Right lobe of liver (tissue), 6 donors: ENCODE data around the gene PTPRN2. TPM values are rescaled to one million over a fixed set of nuclear protein-coding genes. Genes with fewer than 3 reads are reported as not detected.

ENCODE experiments used
- ATAC-seq, 4 donors: fragments of 200-7000 bp; cut with Tn5 transposase; one replicate each; pipeline ENCODE4 v1.9.1; 2020; ENCODE audit warnings: mild to moderate bottlenecking in 4 of 4, moderate library complexity in 4 of 4
- DNase-seq, 3 donors: peaks; one replicate each; pipeline ENCODE4 v3.0.0-alpha.2; 2020
- H3K27ac ChIP-seq, 3 donors: fragments of 200-600 bp; one replicate each; pipeline ENCODE4 v1.8.0; 2022
- H3K27me3 ChIP-seq, 2 donors: fragments of 200-600 bp; one replicate each; pipeline ENCODE4 v1.8.0; 2022
- H3K36me3 ChIP-seq, 4 donors: fragments of 200-600 bp; sonication (generic) in 1 of 4; one replicate each; pipeline versions ENCODE4 v1.5.1 to v1.8.0; 2017 to 2022; ENCODE audit warnings: control low read depth in 1 of 4
- H3K4me1 ChIP-seq, 4 donors: fragments of 200-600 bp; sonication (generic) in 1 of 4; one replicate each; pipeline versions ENCODE4 v1.5.1 to v1.8.0; 2017 to 2022; ENCODE audit warnings: control low read depth in 1 of 4
- H3K4me3 ChIP-seq, 3 donors: fragments of 200-600 bp; one replicate each; pipeline ENCODE4 v1.8.0; 2022
- H3K9me3 ChIP-seq, 4 donors: fragments of 200-600 bp; sonication (generic) in 1 of 4; one replicate each; pipeline versions ENCODE4 v1.5.1 to v1.8.0; 2017 to 2022; ENCODE audit warnings: control low read depth in 1 of 4
- CTCF ChIP-seq, 4 donors: fragments of 200-600 bp in 3 of 4; fragments of 450-650 bp in 1 of 4; IDR thresholded peaks; one replicate each; pipeline versions ENCODE4 v1.5.1 to v1.8.0; 2016 to 2022; ENCODE audit warnings: antibody characterized with exemption in 4 of 4, mild to moderate bottlenecking in 2 of 4
- POLR2A ChIP-seq: fragments of 450-650 bp; IDR thresholded peaks from one replicate; pipeline ENCODE4 v1.6.1; 2017; ENCODE audit warnings: antibody characterized with exemption, mild to moderate bottlenecking
- WGBS: methylation state at CpG from one replicate; pipeline ENCODE4 v1.1.6; 2018; ENCODE audit warnings: low coverage, low lambda C conversion rate; ENCODE audit not compliant: insufficient coverage; ENCODE audit errors: missing lambda C conversion rate; 5-methylcytosine and 5-hydroxymethylcytosine counted together
- intact Hi-C, 2 donors: fragments of 100-400 bp; cut with DNase I; formaldehyde crosslinking; loops; one replicate each; pipeline versions ENCODE4 v1.11.2 to v1.14.1; 2022
- total RNA-seq, 6 experiments: library from RNA; depleted of rRNA in 2 of 6; stranded (reverse); fragments of >200 nt in 2 of 6; fragmentation: NEBNext Ultra II Directional in 3 of 6; extraction: Animal tissue kit (Norgen Biotek cat#: 25700) in 3 of 6; gene quantifications; one replicate each; pipeline versions ENCODE4 v1.1.0 to v1.2.4, GENCODE V29; 2016 to 2023
- donor health status: DM: no; HTN: yes; CAD: no.
- donor health status: DM: no; HTN: no; CAD: no.
- donor health status: DM: no; HTN: no; CAD: no.
- donor health status: DM: no; HTN: yes; CAD: no.
- donor health status: DM: no; HTN: yes; CAD: no.

PTPRN2 gene
- total RNA-seq, 6 experiments from 2014 or later, result 0.15 to 0.87 (median 0.67) TPM

DNA sequence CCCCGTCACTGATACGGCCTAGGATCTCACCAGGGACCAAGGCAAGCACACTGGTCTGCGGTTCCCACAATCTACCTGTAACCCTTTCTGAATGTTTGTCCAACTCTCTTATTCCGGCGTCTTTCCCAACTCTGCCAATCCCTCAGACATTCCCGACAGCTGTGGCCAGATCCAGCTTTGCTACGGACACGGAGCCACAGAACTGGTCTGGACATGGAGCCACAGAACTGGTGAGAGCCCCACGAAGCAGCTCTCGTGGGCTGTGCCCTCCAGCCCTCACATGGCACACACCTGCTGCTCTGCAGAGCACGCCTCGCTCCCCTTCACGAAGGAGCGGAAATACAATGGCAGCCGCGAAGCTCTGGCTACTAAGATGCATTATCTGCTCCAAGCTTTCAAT is 874.0 kb downstream of the PTPRN2 start:
- intact Hi-C loops, result no loop called here
- TF ChIP-seq POLR2A (no peak), CTCF (IDR thresholded peaks at IDR 0.05) (no peak)
- 93% methylated on average over 6 of the region's 16 CpGs for WGBS
- Histone ChIP-seq H3K4me3 (no peak overlapping the region), H3K27ac (no peak overlapping the region), H3K27me3 (no peaks in the 10 kb centered on the region), H3K36me3 (no peaks in the 10 kb centered on the region), H3K9me3 (no peaks in the 10 kb centered on the region), H3K4me1 (no peaks in the 10 kb centered on the region)
- DNase-seq (no peak), ATAC-seq (no peak)

DNA sequence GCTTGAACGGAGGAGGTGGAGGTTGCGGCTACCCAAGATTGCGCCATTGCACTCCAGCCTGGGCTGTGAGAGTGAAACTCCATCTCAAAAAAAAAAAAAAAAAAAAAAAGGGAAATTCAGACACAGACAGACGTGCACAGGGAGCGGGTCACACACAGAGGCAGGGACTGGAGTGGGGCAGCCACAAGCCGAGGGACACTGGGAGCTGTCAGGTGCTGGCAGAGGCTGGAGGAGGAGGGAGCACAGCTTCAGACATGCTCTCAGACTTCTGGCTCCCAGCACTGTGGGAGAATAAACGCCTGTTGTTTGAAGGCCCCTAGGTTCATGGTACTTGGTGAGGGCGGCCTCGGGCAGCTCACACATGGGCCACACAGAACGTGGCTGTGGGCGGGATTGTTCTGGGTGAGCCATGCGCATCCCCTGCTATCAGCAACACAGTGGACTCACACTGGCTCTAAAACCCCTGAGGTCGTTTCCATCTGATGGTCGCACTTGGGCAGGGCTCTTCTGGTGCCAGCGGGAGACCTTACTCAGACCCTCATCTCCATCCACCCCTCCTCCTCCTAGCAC is 874.9 kb downstream of the PTPRN2 start:
- no peak overlapping the region for H3K27ac ChIP-seq
- ATAC-seq (no peak), DNase-seq (no peak)
- H3K27me3 ChIP-seq, result no peaks in the 10 kb centered on the region
- no peak overlapping the region for H3K4me3 ChIP-seq
- intact Hi-C loops, result no loop called here
- 71% methylated on average over 9 of the region's 15 CpGs for WGBS
- no peaks in the 10 kb centered on the region for H3K36me3 ChIP-seq
- TF ChIP-seq CTCF (IDR thresholded peaks at IDR 0.05), result no peak
- no peaks in the 10 kb centered on the region for H3K4me1 ChIP-seq
- H3K9me3 ChIP-seq, result no peaks in the 10 kb centered on the region

DNA sequence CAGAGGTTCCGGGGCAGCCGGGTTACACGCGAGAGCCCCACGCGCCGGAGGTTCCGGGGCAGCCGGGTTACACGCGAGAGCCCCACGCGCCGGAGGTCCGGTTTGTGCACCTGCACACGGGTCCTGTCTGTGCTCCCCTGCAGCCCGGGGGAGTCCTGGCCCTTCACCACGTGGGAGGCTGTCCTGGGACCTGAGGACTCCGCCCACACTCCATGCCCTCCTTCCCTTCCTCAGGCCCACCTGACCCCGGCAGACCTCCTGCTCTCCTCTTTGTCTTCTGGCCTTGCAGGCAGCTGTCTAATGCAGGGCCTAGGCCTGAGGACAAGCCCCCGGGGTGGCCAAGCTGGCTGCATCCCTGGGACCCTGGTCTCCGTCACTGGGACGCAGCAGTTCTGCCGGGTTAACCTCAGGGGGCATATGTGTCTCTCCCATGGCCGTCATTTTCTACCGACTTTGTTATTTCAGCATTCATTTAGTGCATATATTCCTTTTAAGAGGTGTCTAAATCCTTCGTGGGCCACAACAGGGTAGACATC is 876.2 kb downstream of the PTPRN2 start:
- 63% methylated on average over 6 of the region's 27 CpGs for WGBS
- no peaks in the 10 kb centered on the region for H3K36me3 ChIP-seq
- ATAC-seq (no peak), DNase-seq (no peak)
- TF ChIP-seq POLR2A (no peak), CTCF (IDR thresholded peaks at IDR 0.05) (no peak)
- no peaks in the 10 kb centered on the region for H3K9me3 ChIP-seq
- no peak overlapping the region for H3K27ac ChIP-seq
- H3K27me3 ChIP-seq, result no peaks in the 10 kb centered on the region
- intact Hi-C loops, result no loop called here
- no peak overlapping the region for H3K4me3 ChIP-seq
- no peaks in the 10 kb centered on the region for H3K4me1 ChIP-seq

- Histone ChIP-seq H3K27ac (no peak overlapping the region), H3K4me3 (no peak overlapping the region), H3K9me3 (no peaks in the 10 kb centered on the region), H3K4me1 (no peaks in the 10 kb centered on the region), H3K27me3 (no peaks in the 10 kb centered on the region), H3K36me3 (no peaks in the 10 kb centered on the region)
- intact Hi-C loops, result no loop called here
- no peak for ATAC-seq
- TF ChIP-seq CTCF (IDR thresholded peaks at IDR 0.05), result no peak
- no peak for TF ChIP-seq POLR2A
- no peak for DNase-seq
- WGBS, result no CpG with 5 or more reads among the region's 14 CpGs
Measured at GRCh38 chr7:157710396-157710795, 877.2 kb downstream of the PTPRN2 start.
